ENCODE measurements around the gene COBLL1. TPM values are rescaled to one million over a fixed set of nuclear protein-coding genes. Genes with fewer than 3 reads are reported as not detected.
"Not testable (repeated sequence)": the region's sequence is repeated elsewhere in the genome, so short reads cannot be mapped to it uniquely, and the experiment has no call there.

The COBLL1 gene
- polyA plus RNA-seq, 1 donor = 7.3 TPM

GRCh38 chr2:164781394-164781793 lies 60.2 kb downstream of the COBLL1 start:
- DNase-seq = no peak

DNA sequence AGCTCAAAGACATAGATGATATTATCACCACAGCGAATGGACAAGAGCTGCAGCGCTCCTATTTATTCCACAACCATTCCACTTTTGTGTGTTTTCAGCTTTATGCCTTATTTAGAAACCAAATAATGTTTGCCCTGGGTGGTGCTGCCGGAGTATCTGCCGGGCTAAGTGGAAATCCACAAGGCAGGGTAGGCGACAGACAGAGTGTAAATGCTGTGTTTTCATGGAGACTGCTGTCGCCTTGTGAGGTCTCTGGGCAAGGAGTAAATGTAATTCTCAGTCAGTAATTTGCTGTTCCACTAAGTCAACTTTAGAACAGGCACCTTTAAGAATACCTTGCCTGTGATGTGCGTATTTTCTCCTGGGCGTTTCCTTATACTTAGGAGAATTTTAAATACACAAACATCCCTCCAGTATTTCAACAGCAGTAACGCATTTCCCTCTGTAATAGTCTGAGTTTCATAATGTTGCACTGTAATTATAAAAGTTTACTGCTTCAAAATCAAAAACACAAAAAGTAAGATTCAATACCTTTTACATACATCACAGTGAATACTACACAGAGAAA lies 60.9 kb downstream of the COBLL1 start:
- DNase-seq = no peak

DNA sequence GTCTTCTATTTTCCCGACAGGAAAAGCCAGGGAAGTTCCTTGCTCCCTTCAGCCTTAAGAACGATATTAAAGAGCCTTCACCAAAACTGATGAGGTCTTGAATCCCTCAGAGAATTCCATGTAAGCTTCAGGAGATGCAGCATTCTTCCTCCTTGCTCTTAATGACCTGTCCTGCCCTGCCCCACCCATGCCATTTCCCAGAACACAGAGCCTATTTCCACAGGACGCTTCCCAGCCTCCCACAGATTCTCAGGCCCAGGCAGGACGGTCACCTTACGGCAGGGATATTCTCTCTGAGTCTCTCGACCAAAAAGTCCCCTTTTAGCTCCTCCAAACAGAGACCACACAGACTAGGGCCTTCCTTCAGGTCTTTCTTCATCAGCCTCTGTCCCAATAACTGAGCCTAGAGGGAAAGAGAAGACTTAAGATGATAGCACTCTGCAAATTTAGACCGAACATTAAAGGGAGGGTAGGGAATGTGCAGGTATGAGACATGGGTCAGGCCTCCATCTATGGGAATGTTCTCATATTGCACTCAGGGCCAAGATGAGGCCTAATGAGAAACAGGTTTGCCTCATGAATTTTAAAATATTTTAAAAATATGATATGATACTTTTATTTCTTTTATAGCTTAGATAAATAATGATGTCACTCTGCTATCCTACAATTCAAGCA lies 62.1 kb downstream of the COBLL1 start:
- no peak for DNase-seq

DNA sequence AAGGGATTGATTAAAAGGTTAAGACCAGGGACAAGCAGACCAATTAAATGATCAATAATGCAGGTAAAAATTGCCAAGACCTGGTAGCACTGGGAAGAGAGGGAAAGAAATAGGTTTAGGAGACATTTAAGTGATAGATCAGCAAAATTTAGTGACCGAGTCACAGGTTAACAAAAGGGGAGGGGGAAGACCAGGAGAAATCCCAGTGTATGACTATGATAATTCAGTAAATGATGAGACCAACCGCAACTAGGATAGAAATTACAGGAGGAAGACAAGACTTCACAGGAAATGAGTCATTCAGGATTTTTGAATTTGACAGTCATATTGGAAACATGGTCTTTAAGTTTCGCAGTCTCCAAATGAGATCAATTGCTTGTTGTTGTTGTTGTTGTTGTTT lies 62.9 kb downstream of the COBLL1 start:
- no peak for DNase-seq

GRCh38 chr2:164777847-164778461 lies 63.7 kb downstream of the COBLL1 start:
- DNase-seq = no peak

GRCh38 chr2:164773635-164774034 lies 68.0 kb downstream of the COBLL1 start:
- no peak for DNase-seq

GRCh38 chr2:164773091-164773490 lies 68.5 kb downstream of the COBLL1 start:
- no peak for DNase-seq

GRCh38 chr2:164771897-164772296 lies 69.7 kb downstream of the COBLL1 start:
- DNase-seq = no peak

GRCh38 chr2:164770421-164770916 lies 71.2 kb downstream of the COBLL1 start:
- no peak for DNase-seq

GRCh38 chr2:164766954-164767320 lies 74.7 kb downstream of the COBLL1 start:
- DNase-seq = no peak

DNA sequence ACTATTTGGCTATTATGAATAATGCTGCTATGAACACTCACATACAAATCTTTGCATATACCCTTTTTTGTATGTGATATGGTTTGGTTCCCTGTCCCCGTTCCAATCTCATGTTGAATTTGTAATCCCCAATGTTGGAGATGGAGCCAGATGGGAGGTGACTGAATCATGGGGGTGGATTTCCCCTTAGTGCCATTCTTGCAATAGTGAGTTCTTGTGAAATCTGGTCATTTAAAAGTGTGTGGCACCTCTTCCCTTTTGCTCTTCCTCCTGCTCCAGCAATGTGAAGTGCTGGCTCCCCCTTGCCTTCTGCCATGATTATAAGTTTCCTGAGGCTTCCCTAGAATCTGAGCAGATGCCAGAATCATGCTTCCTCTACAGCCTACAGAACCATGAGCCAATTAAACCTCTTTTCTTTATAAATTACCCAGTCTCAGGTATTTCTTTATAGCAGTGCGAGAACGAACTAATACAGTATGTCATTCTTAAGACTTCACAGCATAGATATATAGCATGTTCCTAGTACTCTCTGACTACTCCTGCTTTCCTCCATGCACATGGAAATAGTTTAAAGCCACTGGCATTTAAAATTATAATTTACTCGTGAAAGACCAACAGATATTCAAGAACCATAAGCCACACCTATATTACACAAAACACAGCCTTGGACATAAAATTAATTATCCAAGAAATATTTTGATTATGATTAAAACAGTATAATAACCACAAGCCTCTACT lies 75.2 kb downstream of the COBLL1 start:
- DNase-seq = no peak

DNA sequence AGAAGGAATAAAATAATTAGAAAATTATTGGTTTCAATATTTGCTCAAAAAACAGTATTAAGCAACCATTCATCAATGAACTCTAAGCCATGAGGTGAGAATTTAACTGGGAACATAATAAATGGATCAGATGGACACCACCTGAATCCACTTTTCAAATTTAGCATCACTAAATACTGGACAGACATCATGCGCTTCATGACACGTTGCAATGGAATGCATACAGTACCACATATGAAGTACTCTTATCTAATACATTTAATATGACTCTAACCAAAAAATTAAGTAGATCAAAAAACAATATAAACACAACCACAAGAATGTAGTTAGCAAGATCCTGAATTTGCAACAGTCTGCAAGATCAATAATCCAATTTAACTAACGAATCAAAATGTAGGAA lies 76.6 kb downstream of the COBLL1 start:
- no peak for DNase-seq

DNA sequence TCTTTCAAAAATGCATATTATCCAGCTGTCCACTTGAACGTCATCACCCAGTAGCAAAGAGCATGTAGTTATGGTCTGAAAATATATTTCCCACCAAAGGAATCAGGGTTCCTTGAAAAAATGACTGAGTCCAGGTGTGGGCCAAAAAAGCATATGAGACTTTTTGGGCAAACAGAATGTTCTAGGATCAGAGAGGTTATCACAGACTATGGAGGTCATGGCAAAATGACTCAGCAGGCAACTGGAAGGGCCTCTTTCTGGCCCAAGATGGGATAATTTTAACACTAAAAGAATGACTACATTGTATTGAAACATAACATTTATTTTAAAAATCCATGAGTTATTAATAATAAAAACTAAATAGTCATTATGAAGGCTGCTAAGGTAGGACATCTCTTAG lies 77.1 kb downstream of the COBLL1 start:
- DNase-seq = no peak

DNA sequence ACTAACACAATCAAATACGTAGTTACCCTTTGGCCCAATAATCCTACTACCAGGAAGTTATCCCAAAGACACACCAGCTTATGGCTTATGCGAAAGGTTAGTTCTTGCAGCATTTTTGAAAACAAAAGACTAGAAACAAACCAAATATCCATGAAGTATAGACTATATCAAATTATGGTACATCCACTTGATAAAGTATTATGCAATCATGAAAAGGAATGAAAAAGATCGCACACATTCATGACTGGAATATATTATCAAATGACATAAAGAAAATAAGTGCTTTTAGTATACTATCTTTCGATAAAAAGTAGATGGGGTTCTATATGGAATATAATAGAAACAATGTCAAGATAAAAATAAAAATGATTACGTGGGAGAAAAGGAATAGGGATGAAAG lies 78.2 kb downstream of the COBLL1 start:
- DNase-seq = no peak

DNA sequence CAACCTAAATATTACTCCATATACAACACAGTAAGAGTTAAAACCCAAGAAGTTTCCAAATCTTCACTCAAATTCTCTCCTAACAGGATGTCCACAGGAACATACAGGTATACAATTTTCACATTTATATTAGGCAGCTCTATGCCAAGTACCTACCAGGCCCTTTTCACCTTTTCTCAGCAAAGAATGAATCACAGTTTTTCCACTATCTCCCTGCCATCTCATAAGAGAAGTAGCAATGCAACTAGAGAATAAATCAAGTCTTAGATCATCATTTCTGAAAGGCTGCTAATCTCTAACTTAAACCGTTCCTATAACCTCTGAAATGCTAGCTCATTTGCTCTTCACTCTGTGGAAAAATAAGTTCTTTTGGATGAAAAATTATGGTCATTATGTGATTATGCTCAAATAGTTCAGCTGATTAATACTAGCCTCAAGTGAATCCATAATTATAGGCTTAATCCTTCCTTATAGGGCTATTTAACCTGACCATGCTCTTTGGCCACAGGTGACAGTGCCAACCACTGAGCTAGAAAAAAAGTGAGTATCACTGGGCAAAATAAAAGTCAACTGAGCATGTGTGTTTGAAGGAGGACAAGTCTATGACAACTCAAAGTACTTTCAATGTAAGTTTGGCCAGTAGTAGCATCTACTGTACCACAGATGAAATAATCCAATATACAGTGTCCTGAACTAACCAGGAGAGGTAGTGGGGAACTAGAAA lies 79.7 kb downstream of the COBLL1 start:
- no peak for DNase-seq

- not testable (repeated sequence) for DNase-seq
These were observed 80.4 kb downstream of the COBLL1 start for GRCh38 chr2:164761201-164761600.

- no peak for DNase-seq
These were observed 81.4 kb downstream of the COBLL1 start for GRCh38 chr2:164760179-164760578.

- no peak for DNase-seq
These were observed 83.5 kb downstream of the COBLL1 start for GRCh38 chr2:164757934-164758695.

- DNase-seq = no peak
These were observed 84.8 kb downstream of the COBLL1 start for GRCh38 chr2:164756773-164757172.

GRCh38 chr2:164755952-164756351 lies 85.7 kb downstream of the COBLL1 start:
- DNase-seq = peak; percentile 21

DNA sequence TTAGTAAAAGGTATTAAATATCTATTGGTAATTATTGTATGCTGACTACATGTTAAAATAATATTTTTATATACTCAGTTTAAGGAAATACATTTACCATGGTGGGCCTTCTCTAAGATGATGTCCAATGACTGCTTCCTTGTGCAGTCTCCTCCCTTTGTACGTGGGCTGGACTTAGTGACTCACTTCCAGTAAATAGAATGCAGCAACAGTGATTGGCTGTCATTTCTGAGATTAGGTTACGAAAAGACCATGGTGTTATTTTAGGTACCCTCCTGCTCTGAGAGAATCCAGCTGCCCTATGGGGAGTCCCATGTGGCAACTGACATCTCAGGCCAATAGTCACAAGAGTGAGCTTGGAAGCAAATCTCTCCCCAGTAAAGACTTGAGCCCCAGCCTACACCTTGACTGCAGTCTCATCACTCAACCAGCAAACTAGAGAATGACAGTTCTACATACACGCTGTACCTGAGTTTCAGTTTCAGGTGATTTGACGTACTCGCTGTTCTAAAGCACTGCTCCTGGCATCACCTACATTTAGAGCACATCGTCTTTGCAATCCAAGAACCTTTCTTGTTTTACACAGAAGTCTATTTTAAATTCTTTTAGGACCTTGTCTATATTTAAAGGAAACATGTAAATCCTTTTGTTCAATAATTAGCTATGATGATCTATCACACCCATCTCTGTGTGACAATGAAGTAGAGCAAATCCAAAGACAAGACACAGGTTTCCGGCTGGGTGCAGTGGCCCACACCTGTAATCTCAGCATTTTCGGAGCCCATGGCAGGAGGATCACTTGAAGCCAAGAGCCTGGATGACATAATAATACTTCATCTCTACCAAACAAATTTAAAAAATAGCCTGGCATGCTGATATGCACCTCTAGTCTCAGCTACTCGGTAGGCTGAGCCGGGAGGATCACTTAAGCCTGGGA lies 87.2 kb downstream of the COBLL1 start:
- no peak for DNase-seq
